Activated CD8-positive, alpha-beta T cell treated with anti-CD3 and anti-CD28 coated beads, Interleukin-2, amount 10 ng/mL, durations not matched to agents 7 days and 5 days (primary cell): Measurements from ENCODE around the gene SLC6A19. TPM values are rescaled to one million over a fixed set of nuclear protein-coding genes. Genes with fewer than 3 reads are reported as not detected.

Source experiments
- ATAC-seq: fragments of 150-1000 bp; cut with Tn5 transposase; one replicate; pipeline ENCODE4 v1.10.0; 2021; ENCODE audit warnings: moderate library complexity
- CTCF ChIA-PET: fragments of 350-600 bp; sonication (Branson Sonifier 250); formaldehyde crosslinking; loops from one replicate; lab custom pipeline; 2021; ENCODE audit warnings: antibody characterized with exemption; lab: Charles Lee
- POLR2A ChIA-PET: fragments of 350-600 bp; sonication (Branson Sonifier 250); formaldehyde crosslinking; loops from one replicate; lab custom pipeline; 2021; ENCODE audit warnings: antibody characterized with exemption; lab: Charles Lee
- DNase-seq: peaks from one replicate; pipeline ENCODE4 v3.0.0-alpha.2; 2020
- H3K27ac Mint-ChIP-seq: one replicate; pipeline ENCODE4 v1.8.0; 2021; ENCODE audit warnings: mild to moderate bottlenecking, mixed read lengths
- H3K27me3 Mint-ChIP-seq: one replicate; pipeline ENCODE4 v1.8.0; 2021; ENCODE audit warnings: low read depth, mixed read lengths
- H3K36me3 Mint-ChIP-seq: one replicate; pipeline ENCODE4 v1.8.0; 2021; ENCODE audit warnings: low read depth, mixed read lengths
- H3K4me1 Mint-ChIP-seq: one replicate; pipeline ENCODE4 v1.8.0; 2021; ENCODE audit warnings: low read depth, mixed read lengths
- H3K4me3 Mint-ChIP-seq: one replicate; pipeline ENCODE4 v1.8.0; 2021; ENCODE audit warnings: mild to moderate bottlenecking, mixed read lengths
- H3K9me3 Mint-ChIP-seq: one replicate; pipeline ENCODE4 v1.8.0; 2022; ENCODE audit warnings: mixed read lengths; ENCODE audit not compliant: insufficient read depth
- total RNA-seq, 2 experiments: library from RNA; stranded (reverse); gene quantifications; one replicate each; pipeline ENCODE4 v1.2.3, GENCODE V29; 2021

The SLC6A19 gene
- total RNA-seq, 2 experiments from 2014 or later, result not detected

GRCh38 chr5:1200495-1201326 is 684 bp upstream of the SLC6A19 start:
- H3K27me3 Mint-ChIP-seq, result peaks cover 14% of the 10 kb centered on the region
- POLR2A ChIA-PET, result interaction anchor here (0.6 kb wide), 1 partner anchor 144 kb away, joined by 4 read pairs; the partner anchor contains the start of gene CLPTM1L
- CTCF ChIA-PET, result no interaction called here
- no peaks in the 10 kb centered on the region for H3K9me3 Mint-ChIP-seq
- H3K27ac Mint-ChIP-seq, result no peak overlapping the region
- H3K4me3 Mint-ChIP-seq, result no peak overlapping the region
- ATAC-seq, result no peak
- H3K36me3 Mint-ChIP-seq, result no peaks in the 10 kb centered on the region
- no peak for DNase-seq
- no peaks in the 10 kb centered on the region for H3K4me1 Mint-ChIP-seq

GRCh38 chr5:1202026-1202797 is 817 bp downstream of the SLC6A19 start:
- POLR2A ChIA-PET, result no interaction called here
- no peak overlapping the region for H3K27ac Mint-ChIP-seq
- H3K9me3 Mint-ChIP-seq, result no peaks in the 10 kb centered on the region
- H3K4me1 Mint-ChIP-seq, result no peaks in the 10 kb centered on the region
- CTCF ChIA-PET, result no interaction called here
- H3K36me3 Mint-ChIP-seq, result no peaks in the 10 kb centered on the region
- no peak overlapping the region for H3K4me3 Mint-ChIP-seq
- DNase-seq, result no peak
- peaks cover 8% of the 10 kb centered on the region for H3K27me3 Mint-ChIP-seq
- ATAC-seq, result no peak

DNA sequence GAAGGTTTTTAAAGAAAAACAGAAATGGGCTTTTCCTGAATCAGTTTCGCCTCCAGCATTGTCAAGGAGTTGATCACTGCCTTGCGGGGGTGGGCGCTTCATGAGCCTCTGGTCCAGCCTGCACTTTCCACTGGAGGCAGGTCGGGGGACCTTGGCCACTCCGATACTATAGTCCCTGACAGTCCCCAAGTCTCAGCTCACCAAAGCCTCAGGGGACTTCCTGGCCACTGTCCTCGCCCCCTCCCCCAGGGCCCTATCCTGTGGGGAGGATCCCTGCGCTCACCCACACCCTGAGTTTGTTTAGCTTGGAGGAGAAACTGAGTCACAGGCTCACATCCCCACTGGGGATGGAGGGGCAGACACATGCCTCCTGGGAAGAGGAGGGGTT is 1.4 kb downstream of the SLC6A19 start:
- Mint-ChIP-seq H3K4me3 (no peak overlapping the region), H3K9me3 (no peaks in the 10 kb centered on the region), H3K36me3 (no peaks in the 10 kb centered on the region), H3K27ac (no peak overlapping the region), H3K27me3 (peaks cover 8% of the 10 kb centered on the region), H3K4me1 (no peaks in the 10 kb centered on the region)
- ATAC-seq (no peak), DNase-seq (no peak)
- ChIA-PET CTCF (no interaction called here), POLR2A (no interaction called here)

- Mint-ChIP-seq H3K27ac (no peak overlapping the region), H3K36me3 (no peaks in the 10 kb centered on the region), H3K4me1 (no peaks in the 10 kb centered on the region), H3K4me3 (no peak overlapping the region), H3K9me3 (no peaks in the 10 kb centered on the region), H3K27me3 (peaks cover 8% of the 10 kb centered on the region)
- CTCF ChIA-PET, result no interaction called here
- DNase-seq (no peak), ATAC-seq (no peak)
- POLR2A ChIA-PET, result no interaction called here
Measured at GRCh38 chr5:1203311-1203967, 2.0 kb downstream of the SLC6A19 start.

DNA sequence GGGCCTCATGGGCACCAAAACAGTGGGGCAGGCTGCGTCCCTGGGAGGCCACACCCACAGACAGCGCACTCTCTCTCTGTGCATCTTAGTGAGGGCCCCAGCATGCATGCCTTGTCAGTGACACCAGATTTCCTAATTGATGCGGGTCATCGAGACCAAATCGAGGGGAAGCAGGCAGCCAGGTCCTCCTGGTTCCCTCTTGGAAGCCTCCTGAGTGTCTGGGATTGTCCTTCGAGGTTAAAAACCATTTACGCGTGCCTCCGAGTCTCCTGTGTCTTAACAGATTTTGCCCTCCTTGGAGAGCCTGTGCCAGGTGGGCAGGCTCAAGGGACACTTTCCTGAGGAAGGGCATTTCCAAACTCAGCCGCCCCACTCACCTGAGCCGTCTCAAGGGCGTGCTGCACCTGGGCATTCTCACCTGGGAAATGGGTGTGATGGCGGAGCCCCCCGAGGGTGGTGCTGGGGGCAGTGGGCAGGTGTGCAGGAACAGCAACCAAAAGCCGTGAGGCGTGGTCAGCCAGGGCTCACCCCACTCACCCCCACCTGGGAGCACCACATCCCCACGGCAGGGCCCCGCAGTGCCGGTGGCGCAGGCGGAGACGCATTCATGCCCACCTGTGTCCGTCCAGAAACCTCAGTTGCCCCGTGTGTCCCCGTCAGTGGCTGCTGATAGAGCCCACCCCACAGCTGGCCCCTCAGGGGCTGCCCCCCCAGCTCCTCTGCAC is 2.7 kb downstream of the SLC6A19 start:
- H3K9me3 Mint-ChIP-seq, result no peaks in the 10 kb centered on the region
- no peak overlapping the region for H3K4me3 Mint-ChIP-seq
- ChIA-PET CTCF (no interaction called here), POLR2A (no interaction called here)
- H3K36me3 Mint-ChIP-seq, result no peaks in the 10 kb centered on the region
- H3K27me3 Mint-ChIP-seq, result peaks cover 8% of the 10 kb centered on the region
- DNase-seq (no peak), ATAC-seq (no peak)
- H3K4me1 Mint-ChIP-seq, result no peaks in the 10 kb centered on the region
- no peak overlapping the region for H3K27ac Mint-ChIP-seq

- Mint-ChIP-seq H3K4me3 (no peak overlapping the region), H3K27ac (no peak overlapping the region), H3K9me3 (no peaks in the 10 kb centered on the region), H3K27me3 (peaks cover 8% of the 10 kb centered on the region), H3K36me3 (no peaks in the 10 kb centered on the region), H3K4me1 (no peaks in the 10 kb centered on the region)
- no peak for DNase-seq
- CTCF ChIA-PET, result no interaction called here
- POLR2A ChIA-PET, result no interaction called here
- no peak for ATAC-seq
Measured at GRCh38 chr5:1204693-1205242, 3.4 kb downstream of the SLC6A19 start.

- Mint-ChIP-seq H3K27me3 (peaks cover 8% of the 10 kb centered on the region), H3K9me3 (no peaks in the 10 kb centered on the region), H3K36me3 (no peaks in the 10 kb centered on the region), H3K4me1 (no peaks in the 10 kb centered on the region), H3K27ac (no peak overlapping the region), H3K4me3 (no peak overlapping the region)
- POLR2A ChIA-PET, result interaction anchor here (0.6 kb wide), 1 partner anchor 121 kb away, joined by 3 read pairs; no protein-coding TSS in a partner anchor
- DNase-seq, result no peak
- no peak for ATAC-seq
- CTCF ChIA-PET, result no interaction called here
Measured at GRCh38 chr5:1205255-1206180, 4.1 kb downstream of the SLC6A19 start.

GRCh38 chr5:1206521-1207412 is 5.4 kb downstream of the SLC6A19 start:
- H3K4me1 Mint-ChIP-seq, result no peaks in the 10 kb centered on the region
- no peak overlapping the region for H3K4me3 Mint-ChIP-seq
- CTCF ChIA-PET, result no interaction called here
- POLR2A ChIA-PET, result no interaction called here
- no peaks in the 10 kb centered on the region for H3K36me3 Mint-ChIP-seq
- no peak overlapping the region for H3K27ac Mint-ChIP-seq
- H3K27me3 Mint-ChIP-seq, result peaks cover 8% of the 10 kb centered on the region
- no peaks in the 10 kb centered on the region for H3K9me3 Mint-ChIP-seq
- DNase-seq (no peak), ATAC-seq (no peak)

GRCh38 chr5:1207555-1207954 is 6.2 kb downstream of the SLC6A19 start:
- H3K4me3 Mint-ChIP-seq, result no peak overlapping the region
- DNase-seq (no peak), ATAC-seq (no peak)
- ChIA-PET POLR2A (no interaction called here), CTCF (no interaction called here)
- peaks cover 8% of the 10 kb centered on the region for H3K27me3 Mint-ChIP-seq
- no peaks in the 10 kb centered on the region for H3K9me3 Mint-ChIP-seq
- H3K27ac Mint-ChIP-seq, result no peak overlapping the region
- no peaks in the 10 kb centered on the region for H3K36me3 Mint-ChIP-seq
- no peaks in the 10 kb centered on the region for H3K4me1 Mint-ChIP-seq

- Mint-ChIP-seq H3K27me3 (peaks cover 8% of the 10 kb centered on the region), H3K27ac (no peak overlapping the region), H3K9me3 (no peaks in the 10 kb centered on the region), H3K4me1 (no peaks in the 10 kb centered on the region), H3K4me3 (no peak overlapping the region), H3K36me3 (no peaks in the 10 kb centered on the region)
- ChIA-PET POLR2A (no interaction called here), CTCF (no interaction called here)
- ATAC-seq (no peak), DNase-seq (no peak)
Measured at GRCh38 chr5:1208221-1208742, 6.9 kb downstream of the SLC6A19 start.
